Activated T-cell treated with anti-CD3 and anti-CD28 coated beads, Interleukin-2, amount 50 U/mL, for 48 hours (primary cell): Measurements from ENCODE around the gene ACSM6.
A peak's percentile ranks its signal among the peaks of the same experiment; 100 is the strongest.
"Not testable (repeated sequence)": the region's sequence is repeated elsewhere in the genome, so short reads cannot be mapped to it uniquely, and the experiment has no call there.

Source experiments
- DNase-seq, 2 experiments: peaks; one replicate each; pipeline ENCODE4 v3.0.0-alpha.2; 2020

Gene ACSM6

GRCh38 chr10:95193944-95194343, at the start of gene ACSM6:
Gene ACSM6, plus strand, starts transcription at chr10:95194238. Its CDS starts 248 bp downstream, at chr10:95194486.
- DNase-seq = no peak

- no peak for DNase-seq
Observed at GRCh38 chr10:95168694-95169093, 25.3 kb upstream of the ACSM6 start.

GRCh38 chr10:95169522-95169921, 24.5 kb upstream of the ACSM6 start:
- DNase-seq = no peak

GRCh38 chr10:95170790-95171189, 23.2 kb upstream of the ACSM6 start:
- no peak for DNase-seq

- no peak for DNase-seq
Observed at GRCh38 chr10:95171336-95171735, 22.7 kb upstream of the ACSM6 start.

- DNase-seq = no peak
Observed at GRCh38 chr10:95172851-95173250, 21.2 kb upstream of the ACSM6 start.

GRCh38 chr10:95176101-95176500, 17.9 kb upstream of the ACSM6 start:
- DNase-seq = no peak

GRCh38 chr10:95177429-95177828, 16.6 kb upstream of the ACSM6 start:
- DNase-seq = no peak

- DNase-seq = no peak
Observed at GRCh38 chr10:95178266-95178665, 15.8 kb upstream of the ACSM6 start.

GRCh38 chr10:95178797-95179196, 15.2 kb upstream of the ACSM6 start:
- no peak for DNase-seq

- no peak for DNase-seq
Observed at GRCh38 chr10:95181726-95182125, 12.3 kb upstream of the ACSM6 start.

- DNase-seq = peak; percentile 85 to 88
Observed at GRCh38 chr10:95183271-95184230, 10.5 kb upstream of the ACSM6 start.

- no peak for DNase-seq
Observed at GRCh38 chr10:95187617-95188016, 6.4 kb upstream of the ACSM6 start.

GRCh38 chr10:95188593-95188992, 5.4 kb upstream of the ACSM6 start:
- no peak for DNase-seq

GRCh38 chr10:95196046-95196445, 2.0 kb downstream of the ACSM6 start:
- no peak for DNase-seq

- no peak for DNase-seq
Observed at GRCh38 chr10:95201736-95202135, 7.7 kb downstream of the ACSM6 start.

GRCh38 chr10:95202865-95203264, 8.8 kb downstream of the ACSM6 start:
- not testable (repeated sequence) for DNase-seq

- DNase-seq = no peak
Observed at GRCh38 chr10:95208702-95209391, 14.8 kb downstream of the ACSM6 start.

GRCh38 chr10:95209509-95210127, 15.6 kb downstream of the ACSM6 start:
- DNase-seq = no peak

GRCh38 chr10:95211606-95212279, 17.7 kb downstream of the ACSM6 start:
- DNase-seq = no peak

GRCh38 chr10:95214369-95214768, 20.3 kb downstream of the ACSM6 start:
- no peak for DNase-seq

- no peak for DNase-seq
Observed at GRCh38 chr10:95214793-95215192, 20.8 kb downstream of the ACSM6 start.

GRCh38 chr10:95217476-95217875, 23.4 kb downstream of the ACSM6 start:
- no peak for DNase-seq
